Psoas muscle (tissue), 8 donors: ENCODE measurements around the gene DPYSL3. TPM values are rescaled to one million over a fixed set of nuclear protein-coding genes. Genes with fewer than 3 reads are reported as not detected.

ENCODE experiments used
- ATAC-seq, 4 donors: fragments of 200-7000 bp; cut with Tn5 transposase; one replicate each; pipeline ENCODE4 v1.9.1; 2020; ENCODE audit warnings: moderate library complexity in 3 of 4, mild to moderate bottlenecking in 2 of 4
- DNase-seq, 2 donors: peaks; one replicate each; pipeline ENCODE4 v3.0.0-alpha.2; 2020
- H3K27ac ChIP-seq: fragments of 200-600 bp; one replicate; pipeline ENCODE4 v1.8.0; 2022
- H3K27me3 ChIP-seq, 3 donors: fragments of 200-600 bp in 1 of 3; one replicate each; pipeline versions ENCODE4 v1.6.1 to v1.8.0; 2013 to 2022; ENCODE audit warnings: low read length in 2 of 3, mild to moderate bottlenecking in 2 of 3, moderate library complexity in 1 of 3; ENCODE audit not compliant: insufficient read depth in 3 of 3
- H3K36me3 ChIP-seq, 2 donors: fragments of 200-600 bp in 1 of 2; one replicate each; pipeline versions ENCODE4 v1.6.1 to v1.8.0; 2013 to 2022; ENCODE audit warnings: low read depth in 1 of 2, mild to moderate bottlenecking in 1 of 2, moderate library complexity in 1 of 2; ENCODE audit not compliant: insufficient read depth in 1 of 2
- H3K4me1 ChIP-seq: fragments of 200-600 bp; one replicate; pipeline ENCODE4 v1.8.0; 2022
- H3K4me3 ChIP-seq: fragments of 200-600 bp; one replicate; pipeline ENCODE4 v1.8.0; 2022; ENCODE audit warnings: mild to moderate bottlenecking
- H3K9me3 ChIP-seq: fragments of 200-600 bp; one replicate; pipeline ENCODE4 v1.8.0; 2022
- WGBS, 3 donors: extraction: QIAGEN DNeasy Blood & Tissue Kit; methylation state at CpG; one replicate each; pipeline versions ENCODE4 v1.1.6 to v1.1.7; 2013; 5-methylcytosine and 5-hydroxymethylcytosine counted together
- intact Hi-C, 2 donors: fragments of 100-400 bp; cut with DNase I; formaldehyde crosslinking; loops; one replicate each; pipeline versions ENCODE4 v1.11.0 to v1.14.2; 2022
- polyA plus RNA-seq, 3 donors: library from polyadenylated mRNA; stranded (reverse); fragments of 200-250 nt; gene quantifications; one replicate each; pipeline ENCODE4 v1.2.3, GENCODE V29; 2013
- total RNA-seq, 4 donors: library from RNA; stranded (reverse); fragmentation: NEBNext Ultra II Directional in 2 of 4; extraction: Animal tissue kit (Norgen Biotek cat#: 25700) in 2 of 4; gene quantifications; one replicate each; pipeline versions ENCODE4 v1.2.1 to v1.2.4, GENCODE V29; 2021 to 2023
- TF ChIP-seq, protein P1 (sequence below): fragments of 200-600 bp; IDR thresholded peaks from one replicate; pipeline ENCODE4 v1.8.0; 2022; ENCODE audit warnings: antibody characterized with exemption
- donor health status: healthy with polysubstance abuse.
- donor health status: DM: no; HTN: no; CAD: no; lungs with moderate emphysema.
- donor health status: Bipolar disorder and iron deficiency.
- donor health status: healthy.
- donor health status: DM: yes; HTN: yes; CAD: no.
- donor health status: DM: no; HTN: no; CAD: no.
- donor health status: DM: no; HTN: no; CAD: no.
- donor health status: DM: yes; HTN: yes; CAD: no.

The DPYSL3 gene
- total and polyA plus RNA-seq, 7 donors, result 8.8 to 58.5 (median 18.0) TPM

DNA sequence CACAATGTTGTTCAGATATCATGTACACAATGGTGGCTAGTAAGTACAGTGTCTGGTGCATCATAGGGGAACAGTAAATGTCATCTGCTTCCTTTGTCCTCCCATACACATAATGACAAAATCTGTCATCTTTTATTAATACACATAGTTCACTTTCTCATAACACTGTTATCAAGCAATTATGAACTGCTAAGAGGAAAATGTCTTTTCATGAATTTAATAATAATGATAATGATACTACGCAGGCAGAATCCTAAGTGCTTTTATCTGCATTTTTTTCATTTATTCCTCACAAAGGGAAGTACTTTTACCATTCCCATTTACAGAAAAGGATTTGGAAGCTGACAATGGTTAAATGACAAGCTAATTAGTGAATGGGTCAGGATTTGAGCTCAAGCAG lies 35.7 kb downstream of the DPYSL3 start:
- no peak overlapping the region for H3K27ac ChIP-seq

DNA sequence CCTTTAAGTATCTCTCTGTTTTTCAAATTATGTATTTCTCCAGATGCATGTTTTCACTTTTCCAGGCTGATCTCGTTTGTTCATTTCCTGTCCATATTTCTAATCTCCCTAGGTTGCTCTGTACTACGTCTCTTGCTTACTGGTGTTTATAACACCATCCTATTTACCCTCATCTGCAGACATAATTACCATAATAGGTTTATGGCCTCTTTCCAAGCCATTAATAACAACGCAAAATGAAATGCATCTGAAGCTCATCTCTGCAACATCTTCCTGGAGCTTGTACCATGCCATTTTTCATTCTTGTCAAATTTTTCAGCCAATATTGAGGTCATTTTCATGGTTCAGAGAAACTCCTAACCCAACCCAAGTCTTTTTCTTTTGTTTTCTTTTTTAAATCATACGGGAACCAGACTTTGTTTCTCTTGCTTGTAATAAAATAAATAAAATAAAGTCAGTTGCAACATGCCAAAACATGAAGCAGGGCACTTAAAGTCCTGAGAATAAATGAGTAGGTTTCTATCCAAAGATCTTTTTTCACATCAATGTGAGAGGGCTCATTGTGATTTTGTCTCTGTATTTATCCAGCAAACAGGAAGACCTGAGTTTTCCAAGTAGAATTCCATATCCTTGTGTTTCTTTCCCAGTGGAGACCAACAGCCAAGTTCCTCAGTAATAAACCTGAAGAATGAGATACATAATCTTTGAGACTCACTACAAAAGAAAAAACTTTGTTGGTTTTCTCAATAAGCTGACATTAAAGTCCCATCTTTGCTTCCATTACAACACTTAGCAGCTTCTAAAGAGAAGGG lies 37.0 kb downstream of the DPYSL3 start:
- no peaks in the 10 kb centered on the region for H3K9me3 ChIP-seq
- intact Hi-C loops, result no loop called here
- ATAC-seq, result no peak
- no peak overlapping the region for H3K4me3 ChIP-seq
- H3K27me3 ChIP-seq, result no peaks in the 10 kb centered on the region
- DNase-seq, result no peak
- 29 to 36% (median 34%) methylated on average over 4 of the region's 4 CpGs for WGBS, 3 donors
- no peaks in the 10 kb centered on the region for H3K36me3 ChIP-seq
- no peak overlapping the region for H3K27ac ChIP-seq
- TF ChIP-seq, protein P1, sequence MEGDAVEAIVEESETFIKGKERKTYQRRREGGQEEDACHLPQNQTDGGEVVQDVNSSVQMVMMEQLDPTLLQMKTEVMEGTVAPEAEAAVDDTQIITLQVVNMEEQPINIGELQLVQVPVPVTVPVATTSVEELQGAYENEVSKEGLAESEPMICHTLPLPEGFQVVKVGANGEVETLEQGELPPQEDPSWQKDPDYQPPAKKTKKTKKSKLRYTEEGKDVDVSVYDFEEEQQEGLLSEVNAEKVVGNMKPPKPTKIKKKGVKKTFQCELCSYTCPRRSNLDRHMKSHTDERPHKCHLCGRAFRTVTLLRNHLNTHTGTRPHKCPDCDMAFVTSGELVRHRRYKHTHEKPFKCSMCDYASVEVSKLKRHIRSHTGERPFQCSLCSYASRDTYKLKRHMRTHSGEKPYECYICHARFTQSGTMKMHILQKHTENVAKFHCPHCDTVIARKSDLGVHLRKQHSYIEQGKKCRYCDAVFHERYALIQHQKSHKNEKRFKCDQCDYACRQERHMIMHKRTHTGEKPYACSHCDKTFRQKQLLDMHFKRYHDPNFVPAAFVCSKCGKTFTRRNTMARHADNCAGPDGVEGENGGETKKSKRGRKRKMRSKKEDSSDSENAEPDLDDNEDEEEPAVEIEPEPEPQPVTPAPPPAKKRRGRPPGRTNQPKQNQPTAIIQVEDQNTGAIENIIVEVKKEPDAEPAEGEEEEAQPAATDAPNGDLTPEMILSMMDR, result no peak
- H3K4me1 ChIP-seq, result no peaks in the 10 kb centered on the region

More for the DNA sequence above, 35.7 kb downstream of the DPYSL3 start:
- intact Hi-C loops, result no loop called here
- Histone ChIP-seq H3K9me3 (no peaks in the 10 kb centered on the region), H3K36me3 (no peaks in the 10 kb centered on the region), H3K4me3 (no peak overlapping the region), H3K27me3 (no peaks in the 10 kb centered on the region), H3K4me1 (no peaks in the 10 kb centered on the region)
- WGBS, 3 donors, result 94 to 96% (median 95%) methylated on average over 1 of the region's 1 CpG
- ATAC-seq (no peak), DNase-seq (no peak)
- TF ChIP-seq, protein P1, result no peak

DNA sequence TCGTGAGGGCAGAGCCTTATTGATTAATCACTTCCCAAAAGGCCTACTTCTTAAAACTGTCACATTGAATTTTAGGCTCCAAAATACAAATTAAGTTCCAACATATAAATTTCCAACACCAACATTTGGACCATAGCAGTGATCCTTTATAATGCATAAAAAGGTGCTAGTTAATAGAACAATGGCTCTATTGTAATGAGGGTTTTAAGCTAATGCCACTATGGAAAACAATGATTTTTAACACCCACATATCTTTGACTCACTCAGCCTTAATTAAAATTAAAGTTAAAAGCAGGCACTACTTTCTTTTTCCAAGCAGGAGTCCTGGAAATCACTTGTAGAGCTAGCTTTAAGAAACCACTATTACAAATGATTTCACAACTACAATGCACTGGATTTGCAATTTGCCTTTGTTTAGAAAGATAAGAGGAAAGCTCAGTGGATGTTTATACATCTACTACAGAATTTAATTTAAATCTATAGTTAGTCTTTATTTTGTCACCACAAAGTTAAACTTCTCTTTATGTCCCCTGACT lies 41.8 kb downstream of the DPYSL3 start:
- no peak overlapping the region for H3K27ac ChIP-seq
- no peaks in the 10 kb centered on the region for H3K27me3 ChIP-seq
- no peak for DNase-seq
- H3K4me3 ChIP-seq, result no peak overlapping the region
- 87 to 96% (median 91%) methylated on average over 1 of the region's 1 CpG for WGBS, 3 donors
- no peaks in the 10 kb centered on the region for H3K36me3 ChIP-seq
- intact Hi-C loops, result loop anchor here in 1 of 2 donors (5.0 kb wide), 1 partner anchor 34 kb away; no protein-coding TSS in a partner anchor
- no peak for ATAC-seq
- TF ChIP-seq, protein P1, result no peak
- no peaks in the 10 kb centered on the region for H3K9me3 ChIP-seq
- no peaks in the 10 kb centered on the region for H3K4me1 ChIP-seq

DNA sequence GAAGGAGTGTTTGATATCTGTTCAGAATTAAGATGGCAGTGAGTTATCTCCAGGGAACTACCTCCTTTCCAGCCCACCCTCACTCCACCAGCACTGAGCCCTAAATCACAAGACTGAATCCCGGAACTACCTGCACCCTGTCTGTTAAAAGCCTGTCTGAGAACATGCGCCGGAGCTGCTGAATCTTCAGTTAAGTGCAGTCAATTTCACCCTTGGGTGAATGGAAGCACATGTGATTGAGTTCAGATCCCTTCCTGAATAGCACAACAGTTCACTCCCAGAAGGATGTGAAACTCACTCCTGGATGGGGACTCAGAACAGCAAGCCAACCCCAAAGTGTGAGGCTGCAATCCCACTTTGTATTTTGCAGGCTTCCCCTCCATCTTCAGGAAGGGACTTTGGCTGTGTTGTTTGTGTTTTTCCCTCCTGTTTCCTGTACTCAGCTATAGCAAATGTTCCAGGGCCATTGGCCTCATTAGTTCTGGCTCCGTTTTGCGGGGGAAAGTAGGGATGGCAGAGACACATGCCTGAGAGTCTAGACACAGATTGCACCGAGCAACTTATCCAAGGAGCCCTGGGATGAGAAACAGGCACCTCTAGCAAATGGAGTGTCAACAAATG lies 43.4 kb downstream of the DPYSL3 start:
- H3K27ac ChIP-seq, result no peak overlapping the region
- no peaks in the 10 kb centered on the region for H3K4me1 ChIP-seq
- ATAC-seq, result no peak
- H3K4me3 ChIP-seq, result no peak overlapping the region
- WGBS, 3 donors, result 41 to 48% (median 43%) methylated on average over 6 of the region's 6 CpGs
- TF ChIP-seq, protein P1, result no peak
- no peaks in the 10 kb centered on the region for H3K27me3 ChIP-seq
- H3K9me3 ChIP-seq, result no peaks in the 10 kb centered on the region
- intact Hi-C loops, result loop anchor here in 1 of 2 donors (5.0 kb wide), 1 partner anchor 36 kb away; no protein-coding TSS in a partner anchor
- no peak for DNase-seq
- H3K36me3 ChIP-seq, result no peaks in the 10 kb centered on the region
